ENCODE measurements around the gene FAM50B.

Gene FAM50B

DNA sequence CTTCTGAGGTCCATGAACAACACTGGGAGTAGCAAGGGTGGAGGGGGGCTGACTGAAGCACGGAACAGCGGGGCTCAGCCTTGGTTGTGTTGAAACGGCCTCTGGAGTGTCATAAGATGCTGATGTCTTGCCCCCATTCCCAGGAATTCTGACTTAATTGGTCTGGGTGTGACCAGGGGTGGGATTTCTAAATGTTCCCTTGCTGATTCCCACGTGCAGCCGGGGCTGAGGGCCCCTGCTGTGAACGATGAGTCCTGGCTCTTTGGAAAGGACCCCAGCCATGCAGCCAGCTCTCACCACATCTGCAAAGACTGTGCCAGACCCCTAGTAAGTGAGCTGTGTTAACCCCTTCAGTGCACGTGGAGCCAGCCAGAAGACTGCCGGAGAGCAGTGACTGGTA lies 28.6 kb upstream of the FAM50B start:
- no peak for DNase-seq

DNA sequence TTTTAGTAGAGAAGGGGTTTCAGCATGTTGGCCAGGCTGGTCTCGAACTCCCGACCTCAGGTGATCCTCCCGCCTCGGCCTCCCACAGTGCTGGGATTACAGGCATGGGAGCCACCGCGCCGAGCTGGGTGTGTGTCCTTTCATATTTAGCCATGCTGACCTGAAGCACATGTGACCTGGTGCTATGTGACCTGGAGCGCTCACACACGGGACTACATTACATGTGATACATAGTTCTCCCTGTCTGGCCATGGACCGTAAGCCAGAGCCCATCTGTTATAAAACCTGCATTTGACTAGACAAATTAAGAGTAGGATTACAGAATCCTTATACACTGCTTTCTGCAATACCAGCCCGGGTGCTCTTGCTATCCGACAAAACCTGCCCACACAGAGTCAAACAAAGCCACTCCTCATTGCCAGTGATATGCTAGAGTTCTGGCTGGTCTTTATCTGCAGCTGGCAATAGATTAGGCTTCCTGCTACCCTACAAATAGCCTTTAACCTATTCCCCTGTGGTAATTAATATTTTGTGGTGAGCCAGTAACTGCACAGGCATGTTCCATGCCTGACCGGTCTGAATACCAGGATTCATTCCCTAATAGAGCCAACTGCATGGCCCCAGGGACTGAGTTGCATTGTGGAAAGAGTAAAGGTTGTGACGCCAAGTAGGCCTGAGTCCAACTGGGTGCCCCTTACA lies 26.3 kb upstream of the FAM50B start:
- DNase-seq: no peak

DNA sequence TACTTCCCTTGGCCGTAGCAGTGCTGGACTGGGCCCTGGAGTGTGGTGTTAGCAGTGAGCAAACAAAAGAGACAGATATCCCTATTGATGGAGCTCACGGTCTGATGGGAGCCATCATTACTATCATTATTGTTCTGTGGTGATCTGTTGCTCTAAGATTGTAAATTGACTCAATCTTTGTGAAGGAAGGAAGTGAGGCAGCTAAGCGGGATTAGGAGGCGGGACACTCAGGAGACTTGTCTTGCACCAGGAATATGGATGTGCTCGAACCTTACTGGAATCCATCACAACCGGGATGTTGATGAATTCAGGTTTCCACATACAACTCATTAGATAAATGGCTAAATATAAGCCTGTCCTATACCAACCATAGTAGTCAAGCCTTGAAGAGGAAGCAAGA lies 25.5 kb upstream of the FAM50B start:
- DNase-seq: no peak

DNA sequence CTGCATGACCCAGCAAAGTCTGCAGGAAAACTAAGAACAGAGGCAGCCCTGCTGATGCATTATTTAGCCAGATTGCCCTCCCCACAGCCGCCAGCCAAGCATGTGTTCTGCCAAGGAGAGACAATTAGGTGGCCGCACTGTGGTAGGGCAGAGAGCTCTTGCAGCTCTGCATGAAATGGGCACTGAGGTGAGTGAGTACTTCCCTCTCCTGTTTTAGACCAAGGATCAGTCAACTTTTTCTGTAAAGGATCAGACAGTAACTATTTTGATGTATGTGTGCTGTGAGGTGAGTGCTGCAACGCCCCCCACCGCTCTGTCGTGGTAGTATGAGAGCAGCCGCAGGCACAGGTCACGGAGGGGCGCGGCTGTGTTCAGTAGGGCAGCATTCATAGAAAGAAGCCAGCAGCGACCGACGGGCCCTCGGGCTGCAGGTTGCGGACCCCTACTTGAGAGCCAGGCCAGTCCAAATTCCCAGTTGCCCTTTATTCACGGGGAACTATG lies 23.8 kb upstream of the FAM50B start:
- DNase-seq: no peak

DNA sequence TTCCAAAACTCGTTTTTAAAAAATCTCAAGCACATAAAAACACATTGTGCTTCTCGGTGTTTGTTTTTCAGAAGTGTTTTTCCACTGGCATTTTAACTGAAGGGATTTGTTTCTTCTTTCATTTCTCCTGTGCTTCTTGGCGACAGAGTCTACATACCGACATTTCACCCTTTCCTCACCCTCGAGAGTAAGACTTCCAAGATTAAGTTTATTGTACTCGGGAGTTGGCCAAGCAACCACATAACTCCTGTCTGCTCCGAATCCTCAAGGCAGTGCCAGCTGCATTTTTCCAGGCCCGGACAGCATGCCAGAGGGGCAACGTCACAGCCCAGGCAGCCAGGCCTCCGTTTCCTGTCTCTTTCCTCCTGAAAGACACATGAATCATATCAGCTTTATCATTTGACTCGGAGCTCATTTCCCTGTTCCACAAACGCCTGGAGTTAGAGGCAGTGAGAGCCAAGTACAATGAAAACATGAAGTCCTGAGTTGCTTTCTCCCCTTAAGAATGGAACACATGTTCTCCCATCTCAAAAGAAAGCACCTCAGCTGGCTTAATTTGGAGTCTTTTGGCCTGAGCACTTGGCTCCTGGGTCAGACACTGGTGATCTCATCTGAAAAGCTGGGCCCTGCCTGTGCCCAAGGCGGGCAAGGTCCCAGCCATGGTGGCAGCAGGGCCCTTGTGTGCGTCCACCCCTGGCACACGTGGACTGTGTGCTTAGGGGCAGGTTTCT lies 23.2 kb upstream of the FAM50B start:
- peak in 1 of 2 experiments; percentile 21 for DNase-seq

DNA sequence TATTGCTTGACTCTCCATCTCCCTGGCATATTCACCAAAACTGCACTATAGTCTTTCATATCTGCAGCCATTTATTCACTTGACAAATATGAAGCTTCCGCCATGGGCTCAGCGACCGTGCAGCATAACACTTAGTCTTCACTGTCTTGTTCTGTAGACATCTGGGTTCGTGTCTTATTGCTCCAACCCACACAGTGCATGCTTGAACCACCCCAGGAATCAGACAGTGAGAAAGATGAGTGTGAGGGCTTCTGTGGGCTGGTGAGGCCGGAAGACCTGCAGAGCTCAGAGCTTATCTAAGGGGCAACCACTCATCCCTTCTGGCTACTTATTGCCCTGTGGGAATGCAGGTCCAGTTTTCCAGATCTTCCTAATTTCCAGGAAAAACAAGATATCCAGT lies 19.9 kb upstream of the FAM50B start:
- DNase-seq: no peak

DNA sequence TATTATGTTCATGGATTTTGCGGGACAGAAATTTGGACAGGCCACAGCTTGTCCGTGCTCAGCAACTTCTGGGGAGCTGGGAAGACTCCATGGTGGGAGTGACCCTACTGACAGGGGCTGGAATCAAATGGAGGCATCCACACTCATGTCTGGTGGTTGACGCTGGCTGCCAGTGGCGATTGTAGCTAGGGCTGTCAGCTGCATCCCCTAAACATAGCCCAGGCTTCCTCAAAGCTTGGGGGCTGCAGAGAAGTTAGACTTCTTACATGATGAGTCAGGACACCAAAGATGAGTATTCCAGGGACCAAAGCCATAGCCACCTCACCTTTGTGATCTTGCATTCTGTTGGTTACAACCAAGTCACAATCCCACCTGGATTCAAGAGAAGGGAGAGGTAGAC lies 18.4 kb upstream of the FAM50B start:
- no peak for DNase-seq

DNA sequence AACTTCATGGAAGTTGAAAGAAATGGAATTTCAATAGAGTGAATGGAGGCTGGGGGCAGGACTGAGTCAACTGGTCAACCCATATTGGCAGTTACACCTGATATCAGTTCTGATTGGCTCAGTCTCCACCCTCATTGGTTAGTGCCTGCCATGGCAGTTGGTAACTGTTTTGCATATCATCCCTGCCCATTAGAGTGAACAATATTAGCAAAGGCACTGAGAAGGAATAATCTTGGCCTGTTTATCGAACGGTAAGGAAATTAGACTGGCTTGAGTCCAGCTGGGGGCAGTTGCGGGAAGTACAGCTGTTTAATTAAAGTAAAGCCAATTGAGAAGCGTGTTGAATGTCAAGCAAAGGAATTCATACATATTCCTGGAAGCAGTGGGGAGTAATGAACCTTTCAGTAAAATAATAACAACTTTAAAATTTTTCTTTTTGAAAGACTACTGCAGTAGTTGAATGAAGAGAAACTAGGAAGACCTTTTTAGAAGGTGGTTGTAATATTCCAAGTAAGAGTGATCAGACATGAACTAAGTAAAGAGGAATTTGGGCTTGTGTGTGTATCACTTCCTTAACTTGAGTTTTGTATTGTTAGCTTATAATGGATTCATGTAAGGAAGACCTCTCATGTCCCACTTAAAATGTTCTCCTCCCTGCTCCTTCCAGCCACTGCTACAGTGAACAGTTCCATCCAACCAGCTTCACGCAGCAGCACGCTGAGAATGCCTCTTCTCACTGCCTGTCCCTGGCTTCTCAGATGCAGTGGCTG lies 17.2 kb upstream of the FAM50B start:
- no peak for DNase-seq

DNA sequence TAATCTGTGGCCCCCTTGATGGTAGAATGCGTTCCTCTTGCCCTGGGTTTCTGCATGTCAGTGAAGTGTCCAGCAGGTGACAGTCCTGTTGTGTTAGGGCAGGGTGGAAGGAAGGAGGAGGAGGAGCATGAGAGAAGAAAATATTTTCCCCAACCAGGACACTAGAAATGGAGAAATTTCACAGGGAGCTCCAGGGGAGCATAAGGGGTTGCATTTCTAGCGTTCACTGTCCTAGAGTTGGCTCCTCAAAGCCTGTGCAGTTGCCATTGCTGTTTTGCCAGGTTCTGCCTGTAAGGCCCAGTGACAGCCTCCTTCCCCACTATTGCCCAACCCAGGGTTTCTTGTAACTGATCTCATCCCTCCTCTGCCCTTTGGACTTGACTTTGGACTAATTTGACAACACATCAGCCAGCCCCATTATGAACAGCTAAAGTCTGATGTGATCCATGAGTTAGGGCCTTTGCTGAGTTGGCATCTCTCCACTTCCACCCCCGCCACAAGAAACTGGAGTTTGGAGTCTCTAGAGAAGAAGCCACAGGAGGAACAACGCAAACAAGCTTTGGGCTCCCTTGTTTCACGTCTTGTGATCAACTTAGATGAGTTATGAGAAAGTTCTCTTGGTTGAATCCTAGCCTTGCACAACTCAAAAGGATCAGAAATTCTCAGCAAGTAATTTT lies 14.0 kb upstream of the FAM50B start:
- DNase-seq: no peak

DNA sequence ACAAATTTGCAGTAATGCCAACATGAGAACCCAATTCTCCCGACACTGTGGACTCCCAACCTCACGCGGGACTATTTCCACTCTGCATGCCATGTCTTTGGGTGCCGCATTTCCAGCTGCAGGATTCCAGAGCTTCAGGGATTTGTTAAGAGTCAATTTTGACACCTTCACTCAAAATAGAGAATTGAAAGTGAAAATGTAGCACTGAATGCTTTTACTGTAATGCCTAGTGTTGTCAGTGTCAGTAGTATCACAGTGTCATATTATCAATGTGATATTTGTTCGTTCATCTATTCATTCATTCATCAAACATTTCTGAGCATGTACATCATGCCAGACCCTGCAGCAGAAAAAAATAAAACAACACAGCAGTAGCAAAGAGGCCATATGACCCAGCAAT lies 13.4 kb upstream of the FAM50B start:
- no peak for DNase-seq

DNA sequence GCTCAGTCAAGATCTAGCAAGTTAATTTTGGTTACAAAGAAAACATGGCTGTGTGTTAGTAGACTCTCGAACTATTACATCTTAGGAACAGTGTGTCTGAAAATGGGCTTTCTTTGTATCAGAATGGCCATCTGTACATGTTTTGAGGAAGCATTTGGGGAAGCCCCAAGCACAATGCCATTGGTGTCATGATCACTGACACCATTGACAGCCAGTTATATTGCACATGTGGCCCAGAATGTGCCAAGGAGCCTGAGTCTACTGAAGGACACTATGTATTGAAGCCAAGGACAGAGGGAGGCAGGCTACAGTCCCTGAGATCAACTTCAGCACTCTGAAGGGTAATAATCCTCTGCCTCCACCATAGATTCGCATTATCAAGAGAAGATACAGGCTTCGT lies 12.6 kb upstream of the FAM50B start:
- no peak for DNase-seq

DNA sequence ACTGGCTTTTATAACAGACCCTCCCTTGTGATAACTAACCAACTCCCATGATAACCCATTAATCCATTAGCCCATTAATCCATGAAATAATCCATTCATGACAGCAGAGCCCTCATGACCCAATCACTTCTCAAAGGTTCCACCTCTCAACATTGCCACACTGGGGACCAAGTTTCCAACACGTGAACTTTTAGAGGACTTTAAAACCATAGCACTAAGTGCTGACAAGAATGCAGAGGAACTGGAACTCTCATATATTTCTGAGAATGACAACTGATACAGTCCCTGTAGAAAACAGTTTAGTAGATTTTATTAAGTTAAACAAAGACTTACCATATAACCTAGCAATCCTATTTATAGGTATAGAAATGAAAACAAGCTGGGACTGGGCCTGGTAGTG lies 11.4 kb upstream of the FAM50B start:
- DNase-seq: no peak

DNA sequence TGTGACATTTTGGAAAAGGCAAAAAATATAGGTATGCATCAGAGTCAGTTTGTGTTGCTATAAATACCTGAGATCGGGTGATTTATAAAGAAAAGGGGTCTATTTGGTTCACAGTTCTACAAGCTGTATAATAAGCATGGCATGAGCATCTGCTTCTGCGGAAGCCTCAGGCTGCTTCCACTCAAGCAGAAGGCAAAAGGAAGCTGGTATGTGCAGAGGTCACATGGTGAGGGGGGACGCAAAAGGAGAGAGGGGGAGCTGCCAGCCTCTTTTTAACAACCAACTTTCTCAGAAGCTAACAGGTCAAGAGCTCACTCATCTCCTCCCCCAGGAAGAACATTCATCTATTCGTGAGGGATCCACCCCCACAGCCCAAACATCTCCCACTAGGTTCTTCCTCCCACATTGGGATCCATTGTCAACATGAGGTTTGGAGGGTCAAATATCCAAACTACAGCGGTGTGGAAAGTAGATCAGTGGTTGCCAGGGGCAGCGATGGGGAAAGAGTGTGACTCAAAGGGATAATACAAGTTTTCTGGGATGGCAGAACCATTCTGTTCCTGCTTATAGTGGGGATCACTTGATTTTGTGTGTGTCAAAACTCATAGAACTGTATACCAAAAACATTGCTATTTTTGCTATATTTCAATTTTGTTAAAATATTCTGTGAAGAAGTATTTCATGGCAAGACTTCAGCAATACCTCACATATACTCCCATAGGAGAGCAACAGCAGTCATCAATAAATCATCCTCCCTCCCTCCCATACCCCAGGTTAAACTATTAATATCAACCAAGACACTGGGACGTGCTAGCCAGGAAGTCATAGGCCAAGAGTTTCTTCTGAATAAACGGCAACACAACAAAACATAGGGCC lies 9.9 kb upstream of the FAM50B start:
- DNase-seq: no peak

DNA sequence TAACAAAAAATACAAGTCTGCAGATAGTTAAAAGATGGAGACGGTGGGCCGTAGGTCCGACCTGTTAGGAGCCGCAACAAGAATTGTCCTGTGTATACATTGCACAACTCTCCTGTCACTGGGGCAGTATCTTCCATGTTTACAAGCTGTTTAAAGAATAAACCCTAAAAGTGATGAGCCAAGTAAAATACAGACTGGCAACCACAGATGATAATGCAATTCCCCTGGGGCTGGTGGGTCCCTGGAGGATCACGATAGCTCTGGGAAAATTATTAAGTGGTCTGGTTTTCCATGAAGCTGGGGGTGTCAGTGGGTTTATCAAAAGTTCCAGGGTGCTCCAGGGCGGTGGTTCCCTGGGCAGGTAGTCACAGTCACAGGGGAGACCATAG lies 8.1 kb upstream of the FAM50B start:
- DNase-seq: no peak

DNA sequence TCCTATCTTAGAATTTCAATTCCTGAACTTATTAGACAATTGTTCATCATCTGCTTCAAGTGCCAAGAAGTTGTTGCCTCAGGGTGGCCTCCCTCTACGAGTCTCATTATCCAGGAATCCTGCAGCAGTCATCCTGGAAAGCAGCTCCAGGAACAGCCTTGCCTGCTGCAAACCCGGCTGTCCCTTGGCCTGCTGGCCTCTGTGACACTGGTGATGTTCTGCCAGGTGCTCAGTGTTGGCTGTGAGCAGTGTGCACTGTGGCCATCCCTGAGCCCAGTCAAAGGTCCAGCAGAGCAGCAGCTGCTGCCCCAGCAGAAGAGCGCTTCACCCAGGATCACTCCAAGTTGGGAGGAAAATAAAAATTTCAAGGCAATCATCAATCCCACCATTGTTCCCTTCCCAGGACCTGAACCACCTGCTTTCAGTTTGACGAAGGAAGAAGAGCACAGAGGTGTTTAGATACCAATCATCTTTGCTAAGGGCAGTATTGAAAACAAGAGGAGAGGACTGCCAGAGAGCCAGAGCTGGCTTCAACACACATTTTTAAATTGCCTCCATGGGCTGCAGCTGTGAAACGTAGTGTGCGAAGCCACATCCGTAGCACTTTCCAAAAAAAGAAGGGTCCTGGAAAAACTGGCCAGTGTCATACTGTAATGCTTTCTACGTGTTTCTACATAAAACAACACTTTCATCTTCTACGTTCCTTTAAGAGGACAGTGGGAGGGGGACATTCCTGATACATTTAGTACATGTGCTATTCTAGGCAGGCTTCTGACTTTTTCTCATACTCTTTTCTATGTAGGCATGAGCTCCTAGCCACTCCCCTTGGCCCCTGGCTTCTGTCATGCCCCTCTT lies 7.2 kb upstream of the FAM50B start:
- no peak for DNase-seq

DNA sequence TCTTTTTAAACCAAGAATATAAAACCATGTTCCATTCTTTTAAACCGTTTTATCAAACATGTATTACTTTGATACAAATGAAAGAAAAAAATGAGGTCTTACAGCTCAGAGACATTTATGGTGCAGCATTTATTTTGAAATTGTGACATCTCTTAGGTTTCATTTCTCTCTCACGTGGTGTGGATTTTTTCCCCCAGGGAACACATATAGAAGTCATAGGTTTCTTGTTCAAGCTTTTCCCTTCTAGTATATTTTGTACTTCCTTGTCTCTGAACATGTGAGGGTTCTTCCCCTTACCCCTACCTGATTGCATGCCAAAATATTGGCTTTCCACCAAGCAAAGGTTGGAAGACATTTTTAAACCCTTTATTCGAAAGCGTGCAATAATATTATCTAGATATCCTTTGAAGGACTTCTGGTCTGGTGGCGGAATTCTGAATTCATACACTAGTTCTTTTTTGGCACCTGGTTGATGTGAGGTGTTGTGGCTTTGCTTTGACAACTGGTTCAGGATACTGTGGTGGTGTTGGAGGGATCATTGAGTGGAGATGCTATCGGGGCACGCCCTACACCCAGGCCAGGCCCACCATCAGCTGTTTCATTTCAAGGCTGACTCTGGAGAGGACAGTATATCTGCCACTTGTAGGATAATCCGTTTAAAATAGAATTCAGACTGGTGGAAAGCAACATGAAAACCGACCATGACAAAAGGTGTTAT lies 5.6 kb upstream of the FAM50B start:
- DNase-seq: no peak

DNA sequence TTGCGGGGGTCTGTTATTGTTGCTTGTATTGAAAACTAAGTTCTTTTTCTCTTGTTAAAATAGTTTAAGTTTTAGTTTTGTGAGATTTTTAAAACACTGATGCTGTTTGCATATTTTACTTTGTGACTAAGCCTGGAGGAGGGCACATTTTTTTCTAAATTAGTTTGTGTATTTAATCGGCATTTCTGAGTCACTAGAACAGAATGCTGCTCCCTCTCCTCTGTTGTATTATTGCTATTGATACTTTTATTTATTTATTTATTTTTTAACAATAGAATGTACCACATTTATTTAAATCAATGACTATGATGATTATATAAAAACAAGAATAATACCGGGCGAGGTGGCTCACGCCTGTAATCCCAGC lies 5.1 kb upstream of the FAM50B start:
- no peak for DNase-seq

DNA sequence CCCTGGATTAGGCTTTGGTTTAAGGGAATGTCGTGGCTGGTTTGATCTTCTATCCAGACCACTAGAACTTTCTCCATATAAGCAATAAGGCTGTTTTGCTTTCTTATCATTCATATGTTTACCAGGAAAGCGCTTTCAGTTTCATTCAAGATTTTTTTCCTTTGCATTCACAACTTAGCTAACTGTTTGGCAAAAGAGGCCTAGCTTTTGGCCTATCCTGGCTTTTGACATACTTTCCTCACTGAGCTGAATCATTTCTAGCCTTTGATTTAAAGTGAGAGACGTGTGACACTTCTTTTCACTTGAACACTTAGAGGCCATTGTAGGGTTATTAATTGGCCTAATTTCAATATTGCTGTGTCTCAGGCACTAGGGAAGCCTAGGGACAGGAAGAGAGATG lies 1.7 kb upstream of the FAM50B start:
- DNase-seq: no peak

DNA sequence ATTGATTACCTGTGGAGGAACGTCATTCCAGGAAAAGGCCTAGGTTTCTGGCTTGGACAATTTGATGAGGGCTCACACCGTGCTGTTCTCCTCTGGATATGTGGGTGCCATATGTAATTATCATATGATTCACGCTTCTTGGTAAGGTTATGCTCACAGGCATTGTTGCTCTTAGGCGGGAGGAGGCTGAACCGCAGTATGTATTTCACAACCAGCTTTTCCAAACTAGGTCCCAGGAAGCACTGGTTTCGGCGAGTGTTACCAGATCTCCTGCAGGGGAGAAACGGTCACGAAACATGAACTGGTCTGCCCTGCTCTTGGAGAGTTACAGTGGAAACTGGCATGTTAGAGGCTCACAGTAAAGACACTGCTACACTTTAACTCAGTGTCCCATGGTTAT lies 793 bp upstream of the FAM50B start:
- DNase-seq: no peak

DNA sequence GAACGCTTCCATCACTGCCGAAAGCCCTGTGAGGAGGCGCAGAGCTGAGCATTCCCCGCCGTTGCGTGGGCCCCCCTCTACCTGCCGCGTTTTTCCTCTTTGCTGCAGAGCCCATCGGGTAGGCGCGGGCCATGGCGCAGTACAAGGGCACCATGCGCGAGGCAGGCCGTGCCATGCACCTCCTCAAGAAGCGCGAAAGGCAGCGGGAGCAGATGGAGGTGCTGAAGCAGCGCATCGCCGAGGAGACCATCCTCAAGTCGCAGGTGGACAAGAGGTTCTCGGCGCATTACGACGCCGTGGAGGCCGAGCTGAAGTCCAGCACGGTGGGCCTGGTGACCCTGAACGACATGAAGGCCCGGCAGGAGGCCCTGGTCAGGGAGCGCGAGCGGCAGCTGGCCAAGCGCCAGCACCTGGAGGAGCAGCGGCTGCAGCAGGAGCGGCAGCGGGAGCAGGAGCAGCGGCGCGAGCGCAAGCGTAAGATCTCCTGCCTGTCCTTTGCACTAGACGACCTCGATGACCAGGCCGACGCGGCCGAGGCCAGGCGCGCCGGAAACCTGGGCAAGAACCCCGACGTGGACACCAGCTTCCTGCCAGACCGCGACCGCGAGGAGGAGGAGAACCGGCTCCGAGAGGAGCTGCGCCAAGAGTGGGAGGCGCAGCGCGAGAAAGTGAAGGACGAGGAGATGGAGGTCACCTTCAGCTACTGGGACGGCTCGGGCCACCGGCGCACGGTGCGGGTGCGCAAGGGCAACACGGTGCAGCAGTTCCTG lies 693 bp downstream of the FAM50B start:
- peak in 1 of 2 experiments; percentile 22 for DNase-seq

All from SHP77 (cell line).